Left hindlimb (tissue), 1 donor: Measurements from ENCODE around the gene TBXAS1.

ENCODE experiments used
- DNase-seq: peaks from one replicate; pipeline ENCODE4 v3.0.0-alpha.2; 2018

The TBXAS1 gene

DNA sequence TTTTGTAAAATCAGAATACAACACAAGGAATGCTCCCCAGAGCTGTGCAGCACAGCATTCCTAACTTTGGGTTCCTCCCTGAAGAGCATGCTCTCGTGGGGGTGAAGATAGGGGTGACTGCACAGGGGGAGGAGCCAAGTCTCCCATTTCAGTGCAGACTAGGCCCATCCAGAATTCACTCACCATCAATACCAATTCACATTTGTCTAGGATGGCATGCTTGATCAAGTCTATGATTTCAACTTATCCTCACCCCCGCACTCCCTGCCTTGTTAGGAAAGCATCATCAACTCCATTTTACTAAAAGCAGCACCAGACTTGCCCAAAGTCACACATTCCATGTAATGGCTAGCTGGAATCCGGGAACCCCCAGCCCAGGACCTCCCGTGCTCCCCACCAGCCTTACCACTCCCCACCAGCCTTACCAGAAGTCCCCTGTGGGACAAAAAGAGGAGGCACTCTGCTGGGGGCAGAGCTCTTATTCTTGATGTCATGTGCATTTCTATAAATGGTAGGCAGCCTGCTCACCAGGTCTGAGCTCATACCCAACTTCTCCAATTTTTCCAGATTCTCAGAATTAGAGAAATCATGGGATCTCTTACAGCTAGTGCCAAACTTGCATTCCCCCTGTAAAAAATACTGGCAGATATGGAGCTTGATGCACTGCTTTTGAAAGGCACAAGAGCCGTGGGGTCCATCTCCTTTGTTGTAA, 227.5 kb downstream of the TBXAS1 start:
- no peak for DNase-seq

DNA sequence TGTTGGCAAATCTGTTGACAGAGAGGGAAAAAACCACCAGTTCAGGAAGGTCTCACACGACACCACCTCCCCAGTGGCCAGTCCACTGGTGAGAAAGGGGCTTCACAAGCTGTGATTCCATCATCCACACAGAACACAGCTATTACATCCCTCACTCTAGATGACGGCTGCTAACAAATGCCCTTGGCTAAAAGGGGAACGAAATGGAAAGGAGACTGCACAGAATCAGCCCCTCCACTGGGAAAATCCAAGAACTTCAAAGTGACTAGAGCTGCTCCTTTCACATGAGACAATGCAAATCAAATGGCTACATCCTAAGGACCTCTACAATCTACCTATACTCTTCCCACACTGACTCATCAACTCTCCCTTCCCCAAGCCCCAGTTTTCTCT, 228.1 kb downstream of the TBXAS1 start:
- no peak for DNase-seq

GRCh38 chr7:140058517-140058916, 229.5 kb downstream of the TBXAS1 start:
- no peak for DNase-seq

DNA sequence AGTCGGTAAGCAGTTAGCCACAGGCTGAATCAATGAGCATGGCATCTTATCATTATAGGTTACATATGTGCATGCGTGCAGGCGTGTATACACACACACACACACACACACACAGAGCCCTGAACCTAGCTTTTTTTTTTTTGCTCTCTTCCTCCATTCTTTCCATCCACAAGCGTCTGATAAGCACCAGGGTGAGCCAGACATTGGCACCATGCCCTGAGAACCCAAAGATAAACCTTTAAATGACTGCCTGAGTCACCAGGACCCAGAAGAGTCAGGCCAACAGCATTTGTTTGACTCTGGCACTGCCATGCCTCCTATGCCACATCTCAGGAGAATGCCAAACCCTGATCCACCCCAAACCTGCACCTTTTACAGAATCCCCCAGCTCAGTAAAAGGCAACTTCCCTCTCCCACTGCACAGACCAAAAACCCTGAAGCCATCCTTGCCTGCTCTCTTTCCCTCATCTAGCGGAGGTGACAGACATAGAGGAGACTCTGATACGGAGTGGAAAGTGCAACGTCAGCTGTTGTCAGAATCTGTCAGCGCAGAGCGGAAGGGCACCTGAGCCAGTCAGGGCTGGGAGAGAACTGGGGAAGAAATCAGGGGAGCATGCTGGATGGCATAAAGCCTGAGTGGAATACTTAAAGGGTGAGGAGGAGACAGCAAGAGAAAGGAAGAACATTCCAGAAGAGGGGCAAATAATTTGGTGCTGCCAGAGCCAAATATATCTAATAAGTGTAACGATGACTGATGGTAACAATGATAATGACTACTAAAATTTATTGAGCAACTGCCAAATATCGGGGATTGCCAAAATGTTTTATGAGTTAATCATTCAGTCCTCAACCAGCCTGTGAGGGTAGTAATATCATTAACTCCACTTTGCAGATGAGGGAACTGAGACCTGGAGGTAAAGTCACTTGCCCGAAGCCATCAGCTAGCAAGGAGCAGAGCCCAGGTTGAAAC, 230.5 kb downstream of the TBXAS1 start:
- DNase-seq: no peak

GRCh38 chr7:140060243-140060630, 231.2 kb downstream of the TBXAS1 start:
- DNase-seq: no peak

DNA sequence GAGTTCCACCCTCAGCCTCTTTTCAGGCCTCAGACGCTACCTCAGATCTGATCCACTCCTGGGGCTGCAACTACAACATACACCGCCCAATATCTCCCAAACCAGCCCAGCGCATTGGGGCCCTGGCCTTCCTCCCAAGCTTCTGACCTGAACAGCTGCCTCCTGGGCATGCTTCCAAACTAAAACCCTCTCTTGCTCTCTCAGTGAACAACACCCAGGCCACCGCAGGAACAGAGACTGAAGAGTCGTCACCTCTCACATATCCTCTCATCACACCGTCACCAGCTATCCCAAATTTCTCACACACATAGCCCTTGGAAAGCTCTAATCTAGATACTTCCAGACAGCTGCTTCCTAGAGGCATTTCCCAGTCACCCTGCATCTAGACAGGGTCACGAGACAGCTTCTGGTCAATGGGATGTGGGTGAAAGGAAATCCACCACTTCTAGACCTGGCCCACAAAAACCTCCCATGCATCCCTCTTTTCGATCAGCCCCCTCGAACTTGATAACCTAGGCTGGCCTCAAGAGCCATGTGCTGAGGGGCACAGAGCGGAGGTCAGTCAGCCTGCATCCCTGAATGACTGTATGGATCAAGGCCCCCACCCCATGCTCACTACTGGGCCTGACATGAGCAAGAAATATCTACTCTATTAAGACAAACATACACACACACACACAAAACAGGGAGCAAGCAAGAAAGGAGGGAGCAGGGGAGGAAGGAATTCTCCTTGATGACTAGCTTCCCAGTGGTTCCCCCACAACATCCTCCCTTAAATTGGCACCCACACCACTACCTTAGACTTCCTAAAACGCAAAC, 231.9 kb downstream of the TBXAS1 start:
- peak; percentile 59 for DNase-seq

DNA sequence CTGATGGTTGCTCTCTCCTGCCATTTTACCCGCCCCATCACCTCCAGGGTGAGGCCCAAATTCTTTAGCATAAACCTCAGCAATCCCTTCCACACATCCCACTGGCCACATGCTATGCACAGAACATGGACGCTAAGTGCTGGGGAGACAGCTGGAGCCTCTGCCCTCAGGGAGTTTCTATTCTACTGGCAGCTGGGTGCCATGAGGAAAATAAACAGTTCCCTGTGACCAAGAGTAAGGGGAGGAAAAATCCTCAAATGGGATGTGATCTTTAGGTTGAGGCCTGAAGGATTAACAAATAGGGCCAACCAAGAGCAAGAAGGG, 232.5 kb downstream of the TBXAS1 start:
- DNase-seq: no peak

- DNase-seq: peak; percentile 39
Measured at GRCh38 chr7:140062118-140062527, 233.1 kb downstream of the TBXAS1 start.

- DNase-seq: peak; percentile 86
Measured at GRCh38 chr7:140062528-140063299, 233.7 kb downstream of the TBXAS1 start, which contains the start of gene PARP12. Gene PARP12 (minus strand): TSS chr7:140062951. CDS start chr7:140062847, 104 bp downstream.

DNA sequence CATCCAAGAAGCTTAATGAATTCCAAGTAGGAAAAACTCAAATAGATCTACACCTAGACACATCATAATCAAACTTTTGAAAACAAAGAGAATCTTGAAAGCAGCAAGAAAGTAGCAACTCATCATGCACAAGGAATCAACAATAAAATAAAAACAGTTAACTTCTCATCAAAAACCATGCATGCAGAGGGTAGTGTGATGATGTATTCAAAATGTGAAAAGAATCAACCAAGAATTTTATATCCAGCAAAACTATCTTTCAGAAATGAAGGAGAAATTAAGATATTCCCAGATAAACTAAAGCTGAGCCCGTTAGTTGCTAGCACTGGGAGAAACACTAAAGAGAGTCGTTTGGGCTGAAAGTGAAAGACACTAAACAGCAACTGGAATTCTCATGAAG, 238.0 kb downstream of the TBXAS1 start:
- no peak for DNase-seq

DNA sequence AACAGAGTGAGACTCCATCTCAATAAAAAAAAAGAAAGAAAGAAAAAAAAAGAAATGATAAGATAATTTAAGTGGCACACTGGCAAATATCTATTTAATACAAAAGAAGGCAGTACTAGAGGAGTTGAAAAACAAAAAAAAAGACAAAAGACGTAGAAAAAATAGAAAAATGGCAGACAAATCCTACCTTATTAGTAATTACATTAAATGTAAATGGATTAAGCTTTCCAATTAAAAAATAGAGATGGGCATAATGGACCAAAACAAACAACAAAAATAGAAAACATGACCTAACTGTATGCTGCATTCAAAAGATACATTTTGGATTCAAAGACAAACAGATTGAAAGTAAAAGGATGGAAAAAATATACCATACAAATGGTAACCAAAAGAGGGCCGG, 239.0 kb downstream of the TBXAS1 start:
- DNase-seq: no peak

DNA sequence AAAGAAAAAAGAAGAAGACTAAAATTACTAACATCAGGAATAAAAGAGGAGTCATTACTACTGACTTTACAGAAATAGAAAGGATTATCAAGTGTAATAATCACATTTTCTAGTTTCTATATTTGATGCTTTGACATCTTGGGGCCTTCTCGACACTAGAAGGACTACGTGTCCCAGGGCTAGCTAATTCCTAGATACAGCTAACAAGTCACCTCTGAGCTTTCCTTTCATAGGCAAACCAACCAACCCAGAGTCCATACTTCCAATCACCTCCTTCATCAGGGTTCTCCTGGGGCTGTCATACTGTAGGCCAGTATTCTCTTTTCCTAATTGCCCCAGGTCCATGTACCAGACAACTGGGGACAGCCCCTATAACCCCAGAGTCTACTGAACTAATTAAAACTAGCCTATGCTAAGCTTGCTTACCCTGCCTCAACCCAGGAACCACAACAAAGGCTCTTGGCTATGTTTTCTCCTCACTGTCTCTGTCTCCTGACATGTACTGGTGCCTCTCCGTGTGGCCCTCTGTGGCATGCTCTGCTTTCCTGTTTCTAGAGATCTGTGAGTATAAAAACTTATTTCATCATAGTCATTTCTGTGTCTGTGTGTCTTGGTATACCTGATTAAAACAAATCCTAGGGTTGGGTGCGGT, 240.4 kb downstream of the TBXAS1 start:
- no peak for DNase-seq
